ENCODE measurements around the gene NDRG2.

Gene NDRG2

DNA sequence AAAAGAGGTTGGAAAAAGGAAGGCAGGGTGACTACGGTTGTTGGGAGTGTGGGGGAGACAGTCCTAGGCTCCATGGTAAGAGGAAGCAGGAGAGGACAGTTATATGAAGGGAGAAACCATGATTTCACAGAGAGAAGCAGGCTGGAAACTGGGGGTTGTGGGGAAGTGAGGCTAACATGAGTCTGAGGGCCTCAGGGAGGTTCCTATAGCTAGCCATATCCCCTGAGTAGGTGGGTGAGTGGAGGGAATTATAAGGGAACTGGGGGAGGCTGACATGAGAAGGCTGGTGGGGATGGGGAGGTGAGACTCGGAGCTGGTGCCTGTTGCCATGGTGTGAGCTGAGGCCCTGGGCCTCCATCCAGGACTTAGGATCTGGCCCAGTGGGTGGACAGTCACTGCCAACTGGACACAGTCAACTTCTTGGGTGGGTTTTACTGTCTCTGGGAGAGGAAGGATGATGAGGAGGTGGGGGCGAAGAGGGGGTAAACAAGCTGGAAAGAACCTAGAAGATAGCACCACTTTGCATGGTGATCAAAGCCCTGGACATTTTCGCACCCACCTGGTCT, 8.4 kb upstream of the NDRG2 start:
- DNase-seq (ENCODE audit: low read depth in 2 of 2): no peak

DNA sequence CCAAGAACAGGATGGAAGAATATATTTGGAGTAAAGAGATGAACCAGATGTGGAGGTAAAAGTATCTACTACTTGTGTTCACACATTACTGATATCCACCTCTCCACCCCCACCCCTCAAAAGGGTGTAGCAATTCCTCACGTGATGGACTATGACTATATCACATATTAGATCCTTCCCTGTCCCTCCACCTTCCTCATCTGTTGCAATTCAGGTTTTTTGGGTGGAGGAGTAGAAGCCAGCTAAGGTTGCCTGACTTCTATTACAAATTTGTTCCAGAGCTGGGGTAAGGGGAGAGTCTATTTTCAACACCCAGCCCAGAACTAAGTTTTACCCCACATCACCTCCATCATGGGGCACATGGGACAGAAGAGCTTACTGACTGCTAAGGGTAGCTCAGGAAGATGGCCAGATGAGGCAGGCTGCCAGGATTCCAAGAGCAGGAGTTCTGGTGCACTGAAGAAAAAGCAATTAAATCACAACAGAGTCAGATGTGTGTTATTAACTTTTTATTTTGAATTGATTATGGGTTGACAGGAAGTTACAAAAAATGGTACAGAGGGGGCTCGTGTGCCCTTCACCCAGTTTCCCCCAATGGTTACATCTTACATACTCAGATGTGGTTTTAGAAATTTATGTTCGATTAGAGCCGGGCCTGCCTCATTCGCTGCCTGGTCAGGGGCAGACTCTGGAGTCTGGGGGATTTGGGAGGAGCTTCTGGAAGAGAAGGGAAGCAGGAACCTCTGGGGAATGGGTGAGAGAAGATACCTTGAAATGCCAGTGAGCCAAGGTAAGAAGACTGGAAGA, 7.7 kb upstream of the NDRG2 start:
- no peak for DNase-seq (ENCODE audit: low read depth in 2 of 2)

DNA sequence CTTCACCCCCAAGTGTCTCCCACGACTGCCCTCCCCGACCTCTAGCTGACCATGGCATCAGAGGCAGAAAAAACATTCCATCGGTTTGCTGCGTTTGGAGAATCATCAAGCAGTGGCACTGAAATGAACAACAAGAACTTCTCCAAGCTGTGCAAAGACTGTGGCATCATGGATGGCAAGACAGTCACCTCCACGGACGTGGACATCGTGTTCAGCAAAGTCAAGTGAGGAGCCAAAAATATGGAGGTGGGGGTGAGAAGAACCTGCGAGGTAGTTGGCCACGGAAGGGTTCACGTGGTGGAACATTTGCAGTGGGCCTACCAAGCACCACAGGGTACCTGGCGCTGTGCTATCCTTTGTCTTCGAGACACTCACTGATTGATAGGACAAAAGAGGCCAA, 5.7 kb upstream of the NDRG2 start:
- no peak for DNase-seq (ENCODE audit: low read depth in 2 of 2)

DNA sequence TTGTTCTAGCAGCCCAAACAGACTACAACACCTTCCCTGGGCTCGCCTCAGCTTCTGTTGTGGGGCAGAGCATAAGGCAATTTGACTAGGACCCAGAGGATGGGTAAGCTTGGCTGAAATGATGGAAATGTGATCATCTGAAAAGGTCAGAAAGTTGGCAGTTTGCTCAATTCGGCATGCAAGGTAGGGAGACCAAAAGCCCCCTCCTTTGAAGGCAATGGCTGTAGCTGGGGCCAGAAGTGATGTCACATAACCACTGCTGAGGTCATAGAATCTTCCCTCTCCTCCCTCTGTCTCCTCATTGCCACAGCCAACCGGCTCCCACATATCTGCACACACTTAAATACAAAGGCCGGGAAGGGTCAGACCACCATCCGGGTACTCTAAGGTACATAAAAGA, 5.1 kb upstream of the NDRG2 start, which contains the start of gene TPPP2:
Gene TPPP2, plus strand, starts transcription at position 301 of the 400 bp plus-strand sequence. CDS start 365 bp downstream, outside the sequence.
- DNase-seq (ENCODE audit: low read depth in 2 of 2): no peak

DNA sequence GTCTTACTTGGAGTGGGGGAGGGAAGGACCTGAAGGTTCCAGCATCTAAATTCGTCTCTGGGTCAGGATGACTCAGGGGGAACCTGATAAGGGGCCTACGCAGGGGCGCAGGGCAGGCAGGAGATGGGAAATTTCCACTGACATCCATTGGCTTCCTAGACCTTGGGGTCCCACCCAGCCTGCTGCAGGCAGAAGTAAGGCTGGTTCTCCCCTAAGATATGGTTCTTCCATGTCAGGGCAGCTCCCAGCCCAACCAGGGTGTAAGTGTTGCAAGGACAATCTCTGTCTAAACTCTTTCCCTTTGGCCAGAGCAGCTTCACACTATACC, 2.1 kb upstream of the NDRG2 start:
- no peak for DNase-seq (ENCODE audit: low read depth in 2 of 2)

DNA sequence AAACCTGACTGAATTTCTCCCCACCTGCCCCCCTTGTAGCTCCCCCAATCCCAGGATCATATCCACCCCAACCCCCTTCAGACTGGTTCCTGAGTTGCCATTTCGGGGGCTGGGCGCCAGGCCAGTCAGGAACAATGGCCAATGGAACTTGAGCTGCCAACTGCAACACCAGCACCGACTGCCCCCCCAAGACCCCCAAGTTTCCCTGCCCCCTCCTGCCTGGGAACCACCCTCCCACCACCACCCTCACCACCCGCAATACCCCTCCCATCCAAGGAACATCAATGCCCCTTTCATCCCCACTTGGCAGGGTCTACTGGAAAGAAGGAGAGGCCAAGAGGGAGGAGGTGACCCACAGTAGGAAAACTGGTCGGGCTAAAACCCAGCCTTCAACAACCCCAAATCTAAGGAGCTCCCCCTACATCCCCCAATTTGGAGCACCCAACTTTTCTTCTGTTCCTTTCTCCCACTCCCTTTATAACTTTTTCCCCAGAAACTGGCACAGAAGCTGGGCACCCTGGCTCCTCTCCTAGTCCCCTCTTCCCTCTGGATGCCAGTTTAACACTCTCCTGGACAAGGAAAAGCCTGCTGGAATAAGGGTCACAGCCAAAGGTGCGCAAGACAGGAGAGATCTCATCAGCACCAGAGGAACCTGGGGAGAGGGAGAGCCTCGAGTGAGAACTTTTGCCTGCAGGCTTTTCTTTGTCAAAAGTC, 1.6 kb upstream of the NDRG2 start:
- no peak for DNase-seq (ENCODE audit: low read depth in 2 of 2)

DNA sequence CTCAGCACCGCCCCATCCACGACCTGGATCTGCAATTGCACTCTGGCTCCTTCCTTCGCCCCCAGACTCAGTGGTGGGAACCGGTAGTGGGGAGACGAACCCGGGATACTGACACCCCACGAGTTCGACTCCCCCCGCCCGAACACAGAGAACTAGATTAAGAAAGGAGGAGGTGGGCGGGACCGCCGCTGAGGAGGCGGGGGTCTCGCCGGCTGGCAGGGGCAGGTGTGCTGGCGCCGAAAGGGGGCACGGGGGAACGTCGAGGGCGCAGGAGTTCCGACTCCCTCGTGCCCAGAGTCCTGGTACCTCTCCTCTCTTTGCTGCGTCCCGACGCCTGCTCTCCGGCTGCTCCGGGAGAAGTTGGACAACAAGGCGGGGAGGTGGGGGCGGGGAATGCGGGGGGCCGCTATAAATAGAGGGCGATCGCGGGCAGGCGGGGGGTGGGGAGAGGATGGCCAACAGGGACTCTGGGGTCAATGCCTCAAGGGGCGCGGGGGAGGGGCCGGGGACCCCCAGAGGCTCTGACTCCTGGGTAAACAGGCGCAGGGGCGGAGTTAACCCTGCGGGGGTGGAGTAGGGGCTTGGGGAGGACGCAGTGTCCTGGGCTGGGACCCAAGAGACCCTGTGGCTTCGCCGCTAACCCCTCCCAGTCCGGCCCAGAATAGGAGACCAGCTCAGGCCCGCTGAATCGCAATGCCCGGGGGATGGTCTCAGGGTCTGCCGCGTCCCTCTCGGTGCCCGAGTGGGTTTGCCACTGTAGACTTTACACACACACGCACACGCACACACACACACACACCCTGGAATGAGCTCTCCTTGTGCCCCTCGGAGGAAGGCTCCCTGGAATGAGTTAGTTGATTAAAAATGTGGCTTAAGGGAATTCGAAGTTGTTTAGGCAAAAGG, 761 bp upstream of the NDRG2 start:
- no peak for DNase-seq (ENCODE audit: low read depth in 2 of 2)

DNA sequence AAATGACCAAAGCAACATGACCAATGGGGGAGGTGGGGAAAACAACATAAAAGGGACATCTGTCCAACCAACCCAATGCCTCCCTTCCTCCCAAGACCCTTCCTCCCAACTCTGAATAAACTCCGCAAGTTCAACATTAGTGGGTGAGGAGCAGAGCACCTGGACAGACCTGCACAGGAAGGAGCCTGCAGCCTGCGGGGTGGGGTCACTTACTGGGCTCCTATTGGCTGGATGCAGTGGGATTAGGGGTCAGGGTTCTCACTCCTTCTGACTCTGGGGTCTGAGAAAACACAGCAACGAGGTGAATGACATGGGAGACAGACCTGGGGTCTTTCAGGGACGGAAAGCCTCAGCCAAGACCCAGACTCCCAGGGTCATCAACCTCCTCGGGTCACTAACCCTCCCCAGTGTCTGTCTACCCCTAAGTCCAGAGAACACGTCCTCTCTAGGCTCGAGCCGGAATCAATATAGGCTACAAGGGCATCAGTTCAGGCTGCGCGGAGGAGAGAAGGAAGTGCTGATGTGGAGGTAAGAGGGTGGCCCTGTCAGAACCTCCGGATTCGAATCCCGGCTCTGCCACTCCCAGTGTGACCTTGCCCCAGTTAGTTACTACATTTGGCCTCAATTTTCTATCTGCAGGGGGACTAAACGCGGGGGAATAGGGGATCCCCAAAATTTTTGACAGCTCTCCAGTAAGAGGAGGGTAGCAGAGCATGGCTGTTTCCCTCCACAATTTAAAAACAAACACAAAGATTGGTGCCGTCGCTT, 860 bp downstream of the NDRG2 start:
- no peak for DNase-seq (ENCODE audit: low read depth in 2 of 2)

DNA sequence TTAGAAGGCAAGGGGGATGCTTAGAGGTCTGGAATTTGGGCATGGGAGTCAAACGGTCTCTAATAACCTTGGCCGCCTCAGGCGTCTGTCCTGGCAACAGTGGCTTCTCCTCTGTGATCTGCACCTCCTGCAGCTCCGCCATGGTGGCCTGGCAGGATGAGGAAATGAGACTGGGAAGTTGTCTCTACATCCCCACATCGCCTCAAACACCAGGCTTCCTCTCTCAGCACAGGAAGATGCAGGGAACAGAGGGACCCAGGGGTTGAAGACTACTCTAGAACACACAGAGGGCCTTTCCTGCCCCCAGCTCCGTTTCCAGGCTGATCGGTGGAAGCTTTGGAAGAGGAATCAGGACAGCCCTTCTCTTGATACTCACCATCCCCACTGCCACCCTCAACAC, 1.7 kb downstream of the NDRG2 start:
- DNase-seq (ENCODE audit: low read depth in 2 of 2): no peak

DNA sequence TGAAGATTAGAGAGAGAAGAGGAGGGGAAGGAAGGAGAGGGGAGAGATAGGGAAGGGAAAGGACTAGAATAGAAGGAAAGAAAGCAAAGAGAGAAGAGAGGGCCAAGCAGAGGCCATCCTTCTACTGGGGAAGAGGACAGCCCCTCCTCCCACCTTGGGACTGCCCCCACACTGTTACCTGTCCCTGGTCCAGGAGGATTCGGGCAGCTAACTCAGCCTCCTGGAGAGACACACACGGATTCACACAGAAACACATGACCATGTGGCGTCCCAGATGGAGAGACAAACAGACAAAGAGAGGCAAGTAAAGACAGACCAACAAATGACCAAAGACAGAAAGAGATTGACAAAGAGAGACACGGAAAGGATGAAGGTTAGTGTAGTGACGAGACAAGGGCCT, 2.2 kb downstream of the NDRG2 start:
- DNase-seq (ENCODE audit: low read depth in 2 of 2): no peak

DNA sequence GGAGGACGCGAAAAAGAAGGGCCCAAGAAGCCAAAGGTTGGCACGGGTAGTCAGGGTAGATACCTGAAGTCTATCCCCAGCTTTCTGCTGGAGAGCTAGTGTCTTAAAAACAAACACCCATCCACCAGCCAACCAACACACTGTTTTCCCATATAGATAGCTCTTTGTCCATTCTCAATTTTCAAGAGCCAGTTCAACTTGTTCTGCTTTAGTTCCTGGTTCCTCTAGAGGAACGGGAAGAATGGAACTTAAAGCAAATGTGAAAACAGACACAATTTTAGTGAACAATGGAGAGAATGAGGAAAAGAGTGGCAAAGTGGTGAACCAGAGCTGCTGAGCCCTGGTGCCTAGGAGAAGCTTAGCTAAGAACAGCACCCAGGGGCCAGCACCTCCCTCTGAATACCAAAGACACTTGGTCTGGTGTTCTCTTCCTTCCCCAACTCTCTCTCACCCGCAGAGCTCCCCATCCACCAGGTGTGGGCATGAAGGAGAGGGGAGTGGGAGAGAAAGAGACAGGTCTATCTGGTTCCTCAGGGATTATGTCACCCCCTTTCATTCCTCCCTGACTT, 3.8 kb downstream of the NDRG2 start:
- no peak for DNase-seq (ENCODE audit: low read depth in 2 of 2)

DNA sequence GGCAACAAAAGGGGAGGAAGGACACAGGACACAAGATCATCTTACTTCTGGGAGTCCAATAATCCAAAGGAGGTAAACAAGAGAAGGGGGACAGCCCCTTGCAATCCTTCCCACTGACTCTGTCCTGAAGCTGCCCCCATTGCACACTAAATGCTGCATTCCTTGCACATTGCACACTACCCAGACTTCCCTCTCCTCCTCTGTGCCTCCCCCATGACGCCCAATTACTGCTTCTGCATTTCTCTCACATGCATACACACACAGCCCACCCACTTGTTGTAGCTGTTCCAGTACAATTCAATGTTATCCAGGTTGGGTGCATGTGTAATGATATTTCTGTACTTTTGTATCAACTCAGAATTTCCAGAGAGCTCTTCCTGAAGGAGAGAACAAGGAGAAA, 5.5 kb downstream of the NDRG2 start:
- no peak for DNase-seq (ENCODE audit: low read depth in 2 of 2)

DNA sequence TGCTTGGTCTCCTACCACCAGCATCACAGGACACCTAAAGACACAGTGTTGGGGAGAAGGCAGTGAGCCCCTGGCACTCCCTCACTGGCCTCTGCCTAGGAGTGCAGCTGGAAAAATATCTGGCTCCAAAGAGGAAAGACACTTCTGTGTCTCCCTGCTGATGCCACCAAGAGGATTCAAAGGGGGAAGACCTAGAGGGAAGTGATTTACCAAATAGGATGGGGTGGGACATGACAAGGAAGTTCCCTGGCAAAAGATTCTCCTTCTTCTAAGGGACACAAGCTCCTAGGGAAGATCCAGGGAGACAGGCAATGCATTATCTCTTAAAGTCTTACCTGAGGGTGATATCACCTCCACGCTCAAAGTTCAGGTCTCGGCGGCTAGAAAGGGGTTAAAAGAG, 6.1 kb downstream of the NDRG2 start:
- no peak for DNase-seq (ENCODE audit: low read depth in 2 of 2)

DNA sequence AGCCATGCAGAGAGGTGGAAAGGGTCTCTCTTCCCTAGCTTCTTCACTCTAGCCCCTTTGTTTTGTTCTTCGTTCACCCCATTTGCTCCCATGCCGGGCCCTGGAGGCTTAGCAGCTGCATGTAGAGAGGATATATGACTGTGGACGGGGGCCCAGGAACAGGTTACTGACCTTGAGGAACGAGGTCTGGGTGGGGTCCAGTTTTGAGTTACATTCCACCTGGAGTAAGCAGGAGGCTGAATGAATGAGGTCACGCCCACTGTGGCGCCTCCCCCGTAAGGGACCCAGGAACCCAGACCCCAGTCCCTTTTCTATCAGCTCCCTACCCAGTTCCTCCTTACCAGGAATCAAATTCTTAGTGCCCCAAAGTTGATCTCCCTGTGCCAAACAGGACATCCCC, 6.6 kb downstream of the NDRG2 start:
- no peak for DNase-seq (ENCODE audit: low read depth in 2 of 2)

DNA sequence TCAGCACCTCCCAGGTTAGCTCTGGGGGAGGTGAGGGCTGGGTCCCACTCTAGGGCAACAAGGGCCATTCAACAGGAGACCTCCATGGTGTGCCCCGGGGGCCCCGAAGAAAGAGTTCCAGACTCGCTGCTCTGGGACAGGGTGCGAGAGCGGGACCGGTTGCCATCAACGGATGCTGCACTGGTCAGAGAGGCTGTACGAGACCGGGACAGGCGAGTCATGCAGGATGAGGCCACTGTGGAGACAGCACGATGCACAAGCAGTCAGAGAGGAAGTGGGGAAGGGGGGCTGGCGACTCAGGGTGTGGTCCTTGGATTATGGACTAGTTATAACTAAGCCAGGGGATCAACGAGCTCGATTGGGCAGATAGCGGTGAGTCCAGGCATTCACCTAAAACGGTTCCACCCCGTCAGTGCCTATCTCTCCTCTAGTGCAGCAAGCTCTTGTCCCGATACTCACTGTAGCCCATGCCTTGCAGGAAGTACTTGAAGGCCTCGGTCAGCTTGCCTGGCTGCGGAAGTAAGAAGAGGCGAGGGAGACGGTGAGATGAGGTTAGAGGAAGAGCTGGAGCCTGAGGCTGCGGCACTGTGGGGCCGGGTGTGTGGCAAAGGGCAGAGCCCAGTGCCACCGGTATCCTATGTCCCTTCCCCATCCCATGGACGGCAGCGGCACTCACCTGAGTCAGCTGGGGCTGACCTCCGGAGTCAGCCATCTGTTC, 7.2 kb downstream of the NDRG2 start:
- DNase-seq (ENCODE audit: low read depth in 2 of 2): no peak

DNA sequence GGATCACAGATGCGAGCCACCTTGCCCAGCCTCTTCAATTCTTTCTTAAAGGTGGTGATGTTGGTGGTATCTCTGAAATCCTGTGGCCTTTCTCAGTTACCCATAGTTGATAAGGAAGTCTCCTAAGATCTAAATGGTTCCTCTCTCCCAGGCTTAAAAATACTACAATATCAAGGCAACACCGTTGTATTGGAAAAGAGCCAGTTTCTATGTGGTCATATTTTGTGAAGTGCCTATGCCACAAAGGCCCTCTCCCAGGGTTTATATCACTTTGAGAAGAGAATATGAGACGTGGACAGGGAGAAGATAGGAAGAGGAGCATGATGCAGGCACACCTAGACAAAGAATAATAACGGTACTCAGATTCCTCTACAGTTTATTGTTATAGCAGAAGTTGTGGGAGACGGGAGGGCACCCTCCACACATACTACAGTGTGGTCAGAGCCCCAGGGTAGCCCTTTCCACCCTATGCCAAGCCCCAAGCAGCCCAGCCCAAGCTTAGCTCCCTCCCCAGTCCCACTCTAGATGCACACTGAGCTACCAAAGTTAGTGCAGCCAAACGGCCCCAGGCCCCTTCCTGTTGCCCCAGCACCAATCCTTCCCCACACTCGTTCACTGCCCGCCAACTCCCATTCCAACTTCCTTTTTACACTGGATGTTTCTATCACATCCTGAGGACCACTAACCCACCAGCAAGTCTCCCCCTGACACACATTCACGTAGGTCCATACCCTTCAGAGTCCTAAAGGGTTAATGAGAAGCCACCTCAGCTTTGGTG, 8.3 kb downstream of the NDRG2 start:
- no peak for DNase-seq (ENCODE audit: low read depth in 2 of 2)

DNA sequence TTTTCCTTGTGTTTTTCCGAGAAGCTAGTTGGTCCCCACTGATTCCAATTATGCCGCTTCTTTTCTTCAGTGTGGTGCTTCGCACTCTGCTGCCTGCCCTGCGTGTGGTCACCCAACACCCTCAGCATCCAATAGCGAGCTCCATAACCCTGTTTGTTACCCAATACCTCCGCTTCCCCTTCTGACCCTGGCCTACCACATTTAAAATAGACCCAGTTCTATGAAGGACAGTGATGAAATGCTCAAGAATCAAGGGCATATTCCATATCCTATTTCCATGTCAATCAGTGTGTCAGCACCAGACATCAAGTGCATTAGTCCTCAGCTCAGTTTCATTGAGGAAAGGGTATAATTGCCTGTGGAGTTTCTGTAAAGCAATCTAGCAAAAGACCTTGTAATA, 9.5 kb downstream of the NDRG2 start:
- DNase-seq (ENCODE audit: low read depth in 2 of 2): no peak

DNA sequence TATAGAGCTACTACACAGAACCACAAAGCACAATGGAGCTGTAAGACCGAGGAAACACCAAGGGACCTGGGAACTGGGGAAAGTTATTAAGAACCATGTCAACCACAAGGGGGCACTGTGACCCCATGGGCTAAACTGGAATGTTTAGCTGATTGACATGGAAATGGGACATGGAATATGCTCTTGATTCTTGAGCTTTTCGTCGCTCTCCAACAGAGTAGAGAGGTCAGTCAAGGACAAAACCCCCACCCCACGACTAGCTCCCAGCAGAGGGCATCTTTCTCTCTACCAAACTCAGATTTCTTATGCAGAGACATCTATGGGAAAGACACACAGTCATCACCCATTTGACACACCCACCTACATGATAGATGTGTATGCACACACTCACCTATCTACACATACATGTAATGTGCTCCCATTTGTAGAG, 10.1 kb downstream of the NDRG2 start:
- DNase-seq (ENCODE audit: low read depth in 2 of 2): peak; percentile 56

DNA sequence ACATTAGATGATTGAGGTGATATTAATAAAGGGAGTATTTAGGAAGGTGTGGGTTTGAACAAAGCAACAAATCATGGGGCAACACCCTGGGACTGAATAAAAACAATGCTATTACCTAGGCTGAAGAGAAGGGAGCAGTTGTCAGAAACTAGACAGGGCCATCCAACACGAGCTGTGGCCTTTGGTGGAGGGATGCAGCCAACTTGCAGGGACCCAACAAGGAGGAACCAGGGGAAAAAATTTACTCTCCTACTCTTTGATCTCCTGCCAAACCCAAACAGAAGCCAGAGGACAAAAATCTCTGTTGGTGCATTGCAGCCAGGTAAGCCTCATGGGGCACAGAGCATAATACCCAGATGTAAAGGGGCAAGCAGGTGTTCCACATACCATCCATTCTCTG, 13.7 kb downstream of the NDRG2 start:
- no peak for DNase-seq (ENCODE audit: low read depth in 2 of 2)

Data from fibroblast of skin of left quadriceps (primary cell).